Testis (tissue), 2 donors: ENCODE results near the gene GAS1.

ENCODE experiments used
- CTCF ChIP-seq, 3 experiments: fragments of 450-650 bp in 2 of 3; fragments of 200-600 bp in 1 of 3; sonication (generic) in 1 of 3; IDR thresholded peaks; one replicate each; pipeline ENCODE4 v1.5.1; 2016 to 2019; ENCODE audit warnings: antibody characterized with exemption in 3 of 3, mild to moderate bottlenecking in 2 of 3, moderate library complexity in 1 of 3
- POLR2A ChIP-seq: fragments of 450-650 bp; IDR thresholded peaks from one replicate; pipeline ENCODE4 v1.6.1; 2017; ENCODE audit warnings: antibody characterized with exemption, mild to moderate bottlenecking, moderate library complexity

- TF ChIP-seq CTCF (IDR thresholded peaks at IDR 0.05) (no peak), POLR2A (no peak)
Measured at GRCh38 chr9:86926145-86926544, 21.2 kb downstream of the GAS1 start.
